PC-3 (cell line): ENCODE results near the gene POU4F1.

ENCODE experiments used
- CTCF ChIP-seq: fragments of 300-600 bp; sonication (generic); conservative IDR thresholded peaks from 2 replicates; pipeline ENCODE4 v1.5.1; 2017; ENCODE audit warnings: antibody characterized with exemption, low read depth, mild to moderate bottlenecking, low read length
- EZH2 ChIP-seq: fragments of 300-600 bp; sonication (generic); IDR thresholded peaks from one replicate; pipeline ENCODE4 v1.6.1; 2017; ENCODE audit warnings: antibody characterized with exemption, mild to moderate bottlenecking, low read length; ENCODE audit not compliant: unreplicated experiment
- EZH2phosphoT487 ChIP-seq: fragments of 300-600 bp; sonication (generic); IDR thresholded peaks from 2 replicates; pipeline ENCODE4 v1.6.1; 2018; ENCODE audit warnings: mild to moderate bottlenecking, antibody characterized with exemption, low read length, borderline replicate concordance

- no peak for TF ChIP-seq CTCF
- TF ChIP-seq EZH2phosphoT487: no peak
- TF ChIP-seq EZH2: no peak
These were observed 5.5 kb upstream of the POU4F1 start for GRCh38 chr13:78608688-78609463.
